K562 (cell line): ENCODE measurements around the gene USP49. TPM values are rescaled to one million over a fixed set of nuclear protein-coding genes. Genes with fewer than 3 reads are reported as not detected.
A peak's percentile ranks its signal among the peaks of the same experiment; 100 is the strongest.

Experiments
- ATAC-seq: fragments of 200-7000 bp; cut with Tn5 transposase; 3 replicates; pipeline ENCODE4 v1.9.1; 2020; ENCODE audit warnings: moderate library complexity
- BruUV-seq: library from RNA; stranded (reverse); fragments of 400-500 nt; replicated peaks from 2 replicates; lab custom pipeline; 2021; lab: Mats Ljungman, UMichigan
- CTCF ChIA-PET: fragments of 300-600 bp; formaldehyde crosslinking; extraction: SDS; loops from one replicate; lab custom pipeline; 2021; ENCODE audit warnings: low intra/inter-chr PET ratio; lab: Yijun Ruan, JAX
- POLR2A ChIA-PET: fragments of 300-600, 350-650 bp; sonication (Branson Sonifier 250); formaldehyde crosslinking; extraction: SDS; loops from one replicate; lab custom pipeline; 2021; ENCODE audit warnings: antibody characterized with exemption, inconsistent platforms; lab: Yijun Ruan, JAX
- DNase-seq, 4 experiments: peaks; one replicate each; pipeline versions ENCODE4 v3.0.0 to v3.0.0-alpha.2; 2011 to 2018; ENCODE audit warnings: low spot score in 3 of 4, mixed read lengths in 3 of 4; ENCODE audit errors: extremely low read depth in 1 of 4
- FAIRE-seq: peaks from 2 replicates; lab custom pipeline; 2011; peaks lifted over from hg19 to GRCh38; lab: Jason Lieb, UNC
- H2AFZ ChIP-seq: 2 replicates; pipeline ENCODE4 v1.6.0; 2011; ENCODE audit warnings: low read depth, low read length, control low read depth, inconsistent platforms
- H3K27ac ChIP-seq: fragments of 200-600 bp; 3 replicates; pipeline ENCODE4 v1.8.0; 2011; ENCODE audit warnings: low read depth, mild to moderate bottlenecking, control low read depth, inconsistent platforms, low read length, moderate library complexity, mixed read lengths; ENCODE audit errors: extremely low read depth
- H3K27me3 ChIP-seq, 2 experiments: fragments of 300-600 bp in 1 of 2; 2 replicates in 1 of 2; 3 replicates in 1 of 2; pipeline versions ENCODE4 v1.6.0 to v1.8.0; 2011; ENCODE audit warnings: inconsistent platforms in 2 of 2, low read length in 2 of 2, mild to moderate bottlenecking in 1 of 2, mixed read lengths in 1 of 2, moderate library complexity in 1 of 2; ENCODE audit not compliant: control insufficient read depth in 2 of 2, insufficient read depth in 2 of 2
- H3K36me3 ChIP-seq: fragments of 300-600 bp; 3 replicates; pipeline ENCODE4 v1.8.0; 2011; ENCODE audit warnings: mild to moderate bottlenecking, low read length, inconsistent platforms; ENCODE audit not compliant: control insufficient read depth, insufficient read depth
- H3K4me1 ChIP-seq, 2 experiments: fragments of 200-600 bp in 1 of 2; replicated peaks in 1 of 2; 2 replicates in 1 of 2; 3 replicates in 1 of 2; pipeline versions ENCODE4 v1.5.1 to v1.8.0; 2011; ENCODE audit warnings: inconsistent platforms in 2 of 2, low read length in 2 of 2, mild to moderate bottlenecking in 1 of 2, mixed read lengths in 1 of 2, moderate library complexity in 1 of 2; ENCODE audit not compliant: control insufficient read depth in 2 of 2, insufficient read depth in 2 of 2
- H3K4me2 ChIP-seq: 2 replicates; pipeline ENCODE4 v1.6.1; 2011; ENCODE audit warnings: low read length, control low read depth, inconsistent platforms, mixed read lengths; ENCODE audit not compliant: insufficient read depth
- H3K4me3 ChIP-seq: fragments of 200-600 bp; sonication (generic), shearing (Covaris generic); 2 replicates; pipeline ENCODE4 v1.5.1; 2016; ENCODE audit warnings: control low read depth, inconsistent platforms
- H3K79me2 ChIP-seq: fragments of 200-600 bp; 3 replicates; pipeline ENCODE4 v1.8.0; 2011; ENCODE audit warnings: low read length, inconsistent platforms; ENCODE audit not compliant: control insufficient read depth, insufficient read depth
- H3K9ac ChIP-seq, 2 experiments: 2 replicates each; pipeline versions ENCODE4 v1.6.0 to v1.6.1; 2011; ENCODE audit warnings: low read depth in 2 of 2, low read length in 2 of 2, control low read depth in 1 of 2, inconsistent platforms in 1 of 2, mild to moderate bottlenecking in 1 of 2, mixed read lengths in 1 of 2; ENCODE audit not compliant: insufficient read depth in 1 of 2
- H3K9me1 ChIP-seq: one replicate; pipeline ENCODE4 v1.6.0; 2011; ENCODE audit warnings: inconsistent platforms, mild to moderate bottlenecking, low read length, moderate library complexity; ENCODE audit not compliant: control insufficient read depth, insufficient read depth
- H3K9me3 ChIP-seq: replicated peaks from 2 replicates; pipeline ENCODE4 v1.5.1; 2011; ENCODE audit warnings: low read depth, low read length, inconsistent platforms; ENCODE audit not compliant: control insufficient read depth, insufficient read depth
- H4K20me1 ChIP-seq: replicated peaks from 2 replicates; pipeline ENCODE4 v1.6.1; 2011; ENCODE audit warnings: low read length, inconsistent platforms, mixed read lengths; ENCODE audit not compliant: control insufficient read depth, insufficient read depth
- ARHGAP35 ChIP-seq: fragments of 450-650 bp; IDR thresholded peaks from 2 replicates; pipeline ENCODE4 v1.6.1; 2018; ENCODE audit not compliant: partially characterized antibody
- CEBPB ChIP-seq: fragments of 450-650 bp; IDR thresholded peaks from 2 replicates; pipeline ENCODE4 v1.6.1; 2016; ENCODE audit warnings: missing genetic modification characterization, missing compliant biosample characterization
- CXXC5 ChIP-seq: fragments of 250-450 bp; sonication (Bioruptor Pico); IDR thresholded peaks from 2 replicates; pipeline ENCODE4 v1.8.0; 2022; ENCODE audit warnings: inconsistent platforms, mild to moderate bottlenecking, moderate library complexity
- HDGF ChIP-seq: fragments of 450-650 bp; IDR thresholded peaks from 2 replicates; pipeline ENCODE4 v1.6.1; 2016
- KDM1A ChIP-seq, 2 experiments: fragments of 450-650 bp; IDR thresholded peaks; 2 replicates each; pipeline ENCODE4 v1.6.1; 2016; ENCODE audit warnings: mild to moderate bottlenecking in 2 of 2
- RBM17 ChIP-seq: fragments of 200-400 bp; formaldehyde crosslinking; IDR thresholded peaks from 2 replicates; pipeline ENCODE4 v1.6.1; 2017; ENCODE audit warnings: low read depth, mild to moderate bottlenecking, low read length, borderline replicate concordance
- REST ChIP-seq, 2 experiments: fragments of 450-650 bp; formaldehyde crosslinking in 1 of 2; IDR thresholded peaks; 2 replicates each; pipeline versions ENCODE4 v1.4.0 to v1.6.1; 2014 to 2020; ENCODE audit warnings: mild to moderate bottlenecking in 2 of 2, borderline replicate concordance in 1 of 2, low read depth in 1 of 2
- TBL1XR1 ChIP-seq, 2 experiments: IDR thresholded peaks; 2 replicates each; pipeline ENCODE4 v1.6.1; 2012; ENCODE audit warnings: improper control_type of control experiment in 2 of 2, low read length in 2 of 2, mild to moderate bottlenecking in 1 of 2
- WGBS: fragments of 100-300 bp; shearing (Covaris generic); methylation state at CpG from one replicate; pipeline ENCODE4 v1.1.6; 2016; ENCODE audit warnings: low coverage, mixed read lengths; ENCODE audit not compliant: insufficient coverage; ENCODE audit errors: missing lambda C conversion rate; 5-methylcytosine and 5-hydroxymethylcytosine counted together
- in situ Hi-C: fragments of 300-500 bp; cut with MboI; formaldehyde crosslinking; loops from 4 replicates; pipeline ENCODE4 v1.15.0; 2018; ENCODE audit warnings: inconsistent platforms, mixed read lengths
- intact Hi-C: fragments of 100-400 bp; cut with micrococcal nuclease; formaldehyde crosslinking; loops from 2 replicates; pipeline ENCODE4 v1.14.2; 2022
- polyA plus RNA-seq, 8 experiments: library from polyadenylated mRNA; depleted of rRNA in 4 of 8; stranded (reverse) in 5 of 8; unstranded in 3 of 8; fragments of >200 nt; fragmentation: Nextera tagmentation in 2 of 8; fragmentation: Illumina TruSeq in 1 of 8; extraction: Ambion mirVana in 2 of 8; extraction: Trizol in 1 of 8; gene quantifications; 2 replicates each; pipeline versions ENCODE4 v1.2.1 to v1.2.3, GENCODE V29; 2011 to 2014; ENCODE audit warnings: inconsistent platforms in 1 of 8, missing spikeins in 1 of 8
- total RNA-seq, 7 experiments: library from RNA; depleted of rRNA in 6 of 7; stranded (reverse); fragments of >200 nt in 6 of 7; fragmentation: Illumina TruSeq in 2 of 7; extraction: Trizol in 2 of 7; gene quantifications; 2 replicates each; pipeline versions ENCODE4 v1.2.1 to v1.2.3, GENCODE V29; 2011 to 2021; ENCODE audit warnings: low replicate concordance in 1 of 7

Gene USP49
- total and polyA plus RNA-seq, 9 of the 15 experiments (the other 6 are each of a cell fraction or from before 2014, with no cell fraction given), result 1.0 to 9.9 (median 6.5) TPM

- intact Hi-C loops (no loop called here), in situ Hi-C loops (no loop called here)
- Histone ChIP-seq H3K9me1 (no peaks in the 10 kb centered on the region), H3K9ac (no peak overlapping the region), H3K4me3 (no peak overlapping the region), H3K27me3 (no peaks in the 10 kb centered on the region), H3K36me3 (no peaks in the 10 kb centered on the region; the same call in 2 of the 3 replicates), H3K9me3 (no peaks in the 10 kb centered on the region), H3K27ac (no peak overlapping the region), H3K4me1 (no peaks in the 10 kb centered on the region), H2AFZ (no peak overlapping the region), H3K79me2 (no peaks in the 10 kb centered on the region), H3K4me2 (no peak overlapping the region), H4K20me1 (no peaks in the 10 kb centered on the region)
- TF ChIP-seq KDM1A (IDR thresholded peaks at IDR 0.05), result no peak
- TF ChIP-seq CEBPB (tag), result peak; percentile 56
- TF ChIP-seq REST (IDR thresholded peaks at IDR 0.05; ENCODE audit: borderline replicate concordance), result no peak
- TF ChIP-seq REST (CRISPR knock-in tag; IDR thresholded peaks at IDR 0.05; ENCODE audit: low read depth), result no peak
- TF ChIP-seq RBM17, result no peak
- TF ChIP-seq HDGF, result no peak
- no peak for TF ChIP-seq CXXC5 (CRISPR knock-in tag)
- TF ChIP-seq TBL1XR1 (IDR thresholded peaks at IDR 0.05; ENCODE audit: low read length in 2 of 2), result no peak
- TF ChIP-seq ARHGAP35, result no peak
- ChIA-PET CTCF (no interaction called here), POLR2A (interaction anchor here (0.7 to 1.2 kb wide), 2 partner anchors 64 to 190 kb away, joined by 3 read pairs; no protein-coding TSS in a partner anchor)
- no TSS peak for BruUV-seq
- DNase-seq (no peak), FAIRE-seq (no peak), ATAC-seq (no peak)
- WGBS, result 62% methylated on average over 2 of the region's 2 CpGs
Observed at GRCh38 chr6:41877051-41877680, 18.0 kb downstream of the USP49 start.
